ENCODE measurements around the gene YWHAG. TPM values are rescaled to one million over a fixed set of nuclear protein-coding genes. Genes with fewer than 3 reads are reported as not detected.
A peak's percentile ranks its signal among the peaks of the same experiment; 100 is the strongest.
"Not testable (repeated sequence)": the region's sequence is repeated elsewhere in the genome, so short reads cannot be mapped to it uniquely, and the experiment has no call there.

YWHAG gene
- total RNA-seq, 1 experiment from 2014 or later: 113 TPM

GRCh38 chr7:76368190-76368589, 9.4 kb upstream of the YWHAG start:
- H3K27me3 Mint-ChIP-seq (ENCODE audit: unreplicated experiment): no peaks in the 10 kb centered on the region
- H3K9me3 Mint-ChIP-seq (ENCODE audit: low read depth, unreplicated experiment): no peaks in the 10 kb centered on the region
- H3K36me3 Mint-ChIP-seq (ENCODE audit: insufficient read depth, unreplicated experiment): peaks cover 5% of the 10 kb centered on the region
- intact Hi-C loops (cut with micrococcal nuclease; ENCODE audit: unreplicated experiment): no loop called here
- no peak overlapping the region for H3K27ac Mint-ChIP-seq (ENCODE audit: unreplicated experiment)
- H3K4me1 Mint-ChIP-seq (ENCODE audit: low read depth, unreplicated experiment): peaks cover 22% of the 10 kb centered on the region
- CTCF ChIA-PET: no interaction called here
- BruUV-seq (replicated peaks): no TSS peak
- TF ChIP-seq CTCF (IDR thresholded peaks at IDR 0.05; ENCODE audit: unreplicated experiment): no peak
- no peak for DNase-seq
- no peak overlapping the region for H3K4me3 Mint-ChIP-seq (ENCODE audit: low read depth, unreplicated experiment)

GRCh38 chr7:76364198-76364584, 5.4 kb upstream of the YWHAG start:
- DNase-seq: no peak
- no peak overlapping the region for H3K4me3 Mint-ChIP-seq (ENCODE audit: low read depth, unreplicated experiment)
- no peaks in the 10 kb centered on the region for H3K9me3 Mint-ChIP-seq (ENCODE audit: low read depth, unreplicated experiment)

GRCh38 chr7:76363754-76364153, 5.0 kb upstream of the YWHAG start:
- H3K4me3 Mint-ChIP-seq (ENCODE audit: low read depth, unreplicated experiment); intact Hi-C loops (cut with micrococcal nuclease; ENCODE audit: unreplicated experiment); DNase-seq; H3K27me3 Mint-ChIP-seq (ENCODE audit: unreplicated experiment); BruUV-seq (replicated peaks); H3K27ac Mint-ChIP-seq (ENCODE audit: unreplicated experiment); CTCF ChIA-PET; H3K9me3 Mint-ChIP-seq (ENCODE audit: low read depth, unreplicated experiment): not testable (repeated sequence)
- Mint-ChIP-seq H3K36me3 (ENCODE audit: insufficient read depth, unreplicated experiment) (peaks cover 16% of the 10 kb centered on the region), H3K4me1 (ENCODE audit: low read depth, unreplicated experiment) (peaks cover 15% of the 10 kb centered on the region)

More at GRCh38 chr7:76364198-76364584, 5.4 kb upstream of the YWHAG start:
- no peak overlapping the region for H3K27ac Mint-ChIP-seq (ENCODE audit: unreplicated experiment)
- no peaks in the 10 kb centered on the region for H3K27me3 Mint-ChIP-seq (ENCODE audit: unreplicated experiment)
- H3K4me1 Mint-ChIP-seq (ENCODE audit: low read depth, unreplicated experiment): peaks cover 15% of the 10 kb centered on the region
- intact Hi-C loops (cut with micrococcal nuclease; ENCODE audit: unreplicated experiment): no loop called here
- TF ChIP-seq CTCF (IDR thresholded peaks at IDR 0.05; ENCODE audit: unreplicated experiment): no peak
- no TSS peak for BruUV-seq (replicated peaks)
- CTCF ChIA-PET: interaction anchor here (0.6 kb wide), 1 partner anchor 51 kb away, joined by 5 read pairs; no protein-coding TSS in a partner anchor
- peaks cover 12% of the 10 kb centered on the region for H3K36me3 Mint-ChIP-seq (ENCODE audit: insufficient read depth, unreplicated experiment)

GRCh38 chr7:76359978-76360638, 1.3 kb upstream of the YWHAG start:
- CTCF ChIA-PET: interaction anchor here (0.8 to 1.0 kb wide), 3 partner anchors 18 to 51 kb away, joined by 3 to 4 read pairs (median 3); no protein-coding TSS in a partner anchor
- H3K27ac Mint-ChIP-seq (ENCODE audit: unreplicated experiment): peak overlapping the region; percentile 76

More at GRCh38 chr7:76359978-76360638, 1.3 kb upstream of the YWHAG start:
- Mint-ChIP-seq H3K36me3 (ENCODE audit: insufficient read depth, unreplicated experiment) (peaks cover 49% of the 10 kb centered on the region), H3K4me1 (ENCODE audit: low read depth, unreplicated experiment) (peaks cover 23% of the 10 kb centered on the region), H3K9me3 (ENCODE audit: low read depth, unreplicated experiment) (no peaks in the 10 kb centered on the region), H3K4me3 (ENCODE audit: low read depth, unreplicated experiment) (peak overlapping the region; percentile 90), H3K27me3 (ENCODE audit: unreplicated experiment) (no peaks in the 10 kb centered on the region)
- no peak for TF ChIP-seq CTCF (IDR thresholded peaks at IDR 0.05; ENCODE audit: unreplicated experiment)
- intact Hi-C loops (cut with micrococcal nuclease; ENCODE audit: unreplicated experiment): no loop called here
- no peak for DNase-seq
- no TSS peak for BruUV-seq (replicated peaks)
